Right lobe of liver (tissue), 4 donors: ENCODE data around the gene WNT4.

Source experiments
- POLR2A ChIP-seq: fragments of 450-650 bp; IDR thresholded peaks from one replicate; pipeline ENCODE4 v1.6.1; 2017; ENCODE audit warnings: antibody characterized with exemption, mild to moderate bottlenecking
- TF ChIP-seq, protein P1 (sequence below), 4 donors: fragments of 200-600 bp in 3 of 4; fragments of 450-650 bp in 1 of 4; IDR thresholded peaks; one replicate each; pipeline versions ENCODE4 v1.5.1 to v1.8.0; 2016 to 2022; ENCODE audit warnings: antibody characterized with exemption in 4 of 4, mild to moderate bottlenecking in 2 of 4
- donor health status: DM: no; HTN: no; CAD: no.
- donor health status: DM: no; HTN: no; CAD: no.
- donor health status: DM: no; HTN: yes; CAD: no.

DNA sequence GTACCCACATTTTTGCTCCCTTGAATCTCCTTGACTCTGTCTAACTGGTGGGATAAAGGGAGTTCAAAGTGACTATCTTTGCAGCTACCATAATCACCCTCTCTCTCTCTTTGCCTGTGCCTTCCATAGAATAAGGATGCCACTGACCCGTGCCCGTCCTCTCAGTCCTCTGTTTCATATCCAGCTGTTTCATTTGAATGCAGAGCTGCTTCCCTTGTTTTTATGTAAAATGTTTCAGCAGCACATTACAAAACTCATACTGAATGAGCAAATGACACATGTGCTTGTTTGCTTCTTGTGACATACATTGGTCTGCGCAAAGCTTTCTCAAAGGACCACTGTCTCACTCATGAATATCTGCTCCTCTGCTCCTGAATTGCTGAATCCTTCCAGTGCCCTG, 52.0 kb downstream of the WNT4 start:
- TF ChIP-seq POLR2A = no peak
- TF ChIP-seq, protein P1, sequence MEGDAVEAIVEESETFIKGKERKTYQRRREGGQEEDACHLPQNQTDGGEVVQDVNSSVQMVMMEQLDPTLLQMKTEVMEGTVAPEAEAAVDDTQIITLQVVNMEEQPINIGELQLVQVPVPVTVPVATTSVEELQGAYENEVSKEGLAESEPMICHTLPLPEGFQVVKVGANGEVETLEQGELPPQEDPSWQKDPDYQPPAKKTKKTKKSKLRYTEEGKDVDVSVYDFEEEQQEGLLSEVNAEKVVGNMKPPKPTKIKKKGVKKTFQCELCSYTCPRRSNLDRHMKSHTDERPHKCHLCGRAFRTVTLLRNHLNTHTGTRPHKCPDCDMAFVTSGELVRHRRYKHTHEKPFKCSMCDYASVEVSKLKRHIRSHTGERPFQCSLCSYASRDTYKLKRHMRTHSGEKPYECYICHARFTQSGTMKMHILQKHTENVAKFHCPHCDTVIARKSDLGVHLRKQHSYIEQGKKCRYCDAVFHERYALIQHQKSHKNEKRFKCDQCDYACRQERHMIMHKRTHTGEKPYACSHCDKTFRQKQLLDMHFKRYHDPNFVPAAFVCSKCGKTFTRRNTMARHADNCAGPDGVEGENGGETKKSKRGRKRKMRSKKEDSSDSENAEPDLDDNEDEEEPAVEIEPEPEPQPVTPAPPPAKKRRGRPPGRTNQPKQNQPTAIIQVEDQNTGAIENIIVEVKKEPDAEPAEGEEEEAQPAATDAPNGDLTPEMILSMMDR (IDR thresholded peaks at IDR 0.05) = no peak
